Panc1 (cell line): Measurements from ENCODE around the gene GRHL1. TPM values are rescaled to one million over a fixed set of nuclear protein-coding genes. Genes with fewer than 3 reads are reported as not detected.
A peak's percentile ranks its signal among the peaks of the same experiment; 100 is the strongest.
"Not testable (repeated sequence)": the region's sequence is repeated elsewhere in the genome, so short reads cannot be mapped to it uniquely, and the experiment has no call there.

ENCODE experiments used
- ATAC-seq: fragments of 200-7000 bp; cut with Tn5 transposase; 2 replicates; pipeline ENCODE4 v1.9.1; 2020; ENCODE audit warnings: mild to moderate bottlenecking, moderate library complexity
- BruUV-seq: library from RNA; stranded (reverse); fragments of 400-500 nt; replicated peaks from 2 replicates; lab custom pipeline; 2021; lab: Mats Ljungman, UMichigan
- CTCF ChIA-PET: fragments of 300-600 bp; sonication (Branson Sonifier 250); formaldehyde crosslinking; loops from one replicate; lab custom pipeline; 2022; ENCODE audit warnings: antibody characterized with exemption; lab: Charles Lee
- POLR2A ChIA-PET: fragments of 300-600 bp; sonication (Branson Sonifier 250); formaldehyde crosslinking; loops from one replicate; lab custom pipeline; 2022; ENCODE audit warnings: antibody characterized with exemption; lab: Charles Lee
- DNase-seq: peaks from one replicate; pipeline ENCODE4 v3.0.0-alpha.2; 2010; ENCODE audit warnings: low read depth, low spot score
- H3K27ac ChIP-seq: 2 replicates; pipeline ENCODE4 v1.5.1; 2011; ENCODE audit warnings: mild to moderate bottlenecking, low read length, inconsistent platforms
- H3K27me3 ChIP-seq: fragments of 200-500 bp; sonication (Bioruptor generic); 2 replicates; pipeline ENCODE4 v1.6.0; 2014; ENCODE audit warnings: low read length, inconsistent platforms; ENCODE audit not compliant: control insufficient read depth, insufficient read depth
- H3K36me3 ChIP-seq: fragments of 200-500 bp; sonication (Bioruptor generic); 2 replicates; pipeline ENCODE4 v1.5.1; 2014; ENCODE audit warnings: inconsistent platforms, mild to moderate bottlenecking, low read length, moderate library complexity; ENCODE audit not compliant: control insufficient read depth, insufficient read depth
- H3K4me1 ChIP-seq: 2 replicates; pipeline ENCODE4 v1.5.1; 2011; ENCODE audit warnings: inconsistent platforms, mild to moderate bottlenecking, low read length, moderate library complexity; ENCODE audit not compliant: control insufficient read depth, insufficient read depth
- H3K4me3 ChIP-seq, 2 experiments: 2 replicates each; pipeline ENCODE4 v1.5.1; 2011 to 2012; ENCODE audit warnings: low read depth in 2 of 2, low read length in 2 of 2, mild to moderate bottlenecking in 2 of 2, inconsistent platforms in 1 of 2, moderate library complexity in 1 of 2
- H3K9me3 ChIP-seq: fragments of 200-500 bp; sonication (Bioruptor generic); 2 replicates; pipeline ENCODE4 v1.5.1; 2014; ENCODE audit warnings: low read depth, mild to moderate bottlenecking, inconsistent platforms, low read length, moderate library complexity; ENCODE audit not compliant: control insufficient read depth, insufficient read depth
- SIN3A ChIP-seq: IDR thresholded peaks from 2 replicates; pipeline ENCODE4 v1.6.1; 2012; ENCODE audit warnings: low read depth, mild to moderate bottlenecking, low read length, moderate library complexity, borderline replicate concordance; ENCODE audit not compliant: insufficient read depth
- in situ Hi-C: cut with HindIII; loops from 2 replicates; pipeline ENCODE4 v1.10.0; 2016; ENCODE audit warnings: low sequenced_read_pairs, low pct_unique_long_range_greater_than_20kb
- intact Hi-C: fragments of 100-400 bp; cut with micrococcal nuclease; formaldehyde crosslinking; loops from one replicate; pipeline ENCODE4 v1.10.0; 2022; ENCODE audit not compliant: unreplicated experiment
- total RNA-seq: library from RNA; stranded (reverse); gene quantifications from one replicate; pipeline ENCODE4 v1.2.1, GENCODE V29; 2021; ENCODE audit not compliant: unreplicated experiment
- TF ChIP-seq, protein P1 (sequence below), 2 experiments: IDR thresholded peaks; 2 replicates each; pipeline ENCODE4 v1.6.1; 2011 to 2012; ENCODE audit warnings: low read depth in 2 of 2, control low read depth in 1 of 2, low read length in 1 of 2, mild to moderate bottlenecking in 1 of 2, moderate library complexity in 1 of 2; ENCODE audit not compliant: insufficient read depth in 1 of 2

The GRHL1 gene
- total RNA-seq, 1 experiment from 2014 or later = 4.7 TPM

DNA sequence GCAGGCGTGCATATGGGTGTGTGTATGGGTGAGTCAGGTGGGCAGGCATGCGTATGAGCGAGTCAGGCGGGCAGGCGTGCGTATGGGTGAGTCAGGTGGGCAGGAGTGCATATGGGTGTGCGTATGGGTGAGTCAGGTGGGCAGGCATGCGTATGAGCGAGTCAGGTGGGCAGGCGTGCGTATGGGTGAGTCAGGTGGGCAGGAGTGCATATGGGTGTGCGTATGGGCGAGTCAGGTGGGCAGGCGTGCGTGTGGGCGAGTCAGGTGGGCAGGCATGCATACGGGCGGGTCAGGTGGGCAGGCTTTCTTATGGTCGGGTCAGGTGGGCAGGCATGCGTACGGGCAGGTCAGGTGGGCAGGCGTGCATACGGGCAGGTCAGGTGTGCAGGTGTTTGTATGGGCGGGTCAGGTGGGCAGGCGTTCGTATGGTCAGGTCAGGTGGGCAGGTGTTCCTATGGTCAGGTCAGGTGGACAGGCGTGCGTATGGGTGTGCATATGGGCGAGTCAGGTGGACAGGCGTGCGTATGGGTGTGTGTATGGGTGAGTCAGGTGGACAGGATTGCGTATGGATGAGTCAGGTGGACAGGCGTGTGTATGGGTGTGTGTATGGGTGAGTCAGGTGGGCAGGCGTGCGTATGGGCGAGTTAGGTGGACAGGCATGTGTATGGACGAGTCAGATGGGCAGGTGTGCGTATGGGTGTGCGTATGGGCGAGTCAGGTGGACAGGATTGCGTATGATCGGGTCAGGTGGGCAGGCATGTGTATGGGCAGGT lies 63.1 kb downstream of the GRHL1 start:
- no TSS peak for BruUV-seq
- H3K9me3 ChIP-seq = no peaks in the 10 kb centered on the region
- no peak overlapping the region for H3K27ac ChIP-seq
- ATAC-seq (no peak), DNase-seq (no peak)
- no peaks in the 10 kb centered on the region for H3K36me3 ChIP-seq
- H3K4me3 ChIP-seq = no peak overlapping the region
- ChIA-PET POLR2A (no interaction called here), CTCF (no interaction called here)
- intact Hi-C loops = no loop called here
- H3K4me1 ChIP-seq = no peaks in the 10 kb centered on the region
- in situ Hi-C loops = no loop called here
- no peaks in the 10 kb centered on the region for H3K27me3 ChIP-seq
- TF ChIP-seq, protein P1, sequence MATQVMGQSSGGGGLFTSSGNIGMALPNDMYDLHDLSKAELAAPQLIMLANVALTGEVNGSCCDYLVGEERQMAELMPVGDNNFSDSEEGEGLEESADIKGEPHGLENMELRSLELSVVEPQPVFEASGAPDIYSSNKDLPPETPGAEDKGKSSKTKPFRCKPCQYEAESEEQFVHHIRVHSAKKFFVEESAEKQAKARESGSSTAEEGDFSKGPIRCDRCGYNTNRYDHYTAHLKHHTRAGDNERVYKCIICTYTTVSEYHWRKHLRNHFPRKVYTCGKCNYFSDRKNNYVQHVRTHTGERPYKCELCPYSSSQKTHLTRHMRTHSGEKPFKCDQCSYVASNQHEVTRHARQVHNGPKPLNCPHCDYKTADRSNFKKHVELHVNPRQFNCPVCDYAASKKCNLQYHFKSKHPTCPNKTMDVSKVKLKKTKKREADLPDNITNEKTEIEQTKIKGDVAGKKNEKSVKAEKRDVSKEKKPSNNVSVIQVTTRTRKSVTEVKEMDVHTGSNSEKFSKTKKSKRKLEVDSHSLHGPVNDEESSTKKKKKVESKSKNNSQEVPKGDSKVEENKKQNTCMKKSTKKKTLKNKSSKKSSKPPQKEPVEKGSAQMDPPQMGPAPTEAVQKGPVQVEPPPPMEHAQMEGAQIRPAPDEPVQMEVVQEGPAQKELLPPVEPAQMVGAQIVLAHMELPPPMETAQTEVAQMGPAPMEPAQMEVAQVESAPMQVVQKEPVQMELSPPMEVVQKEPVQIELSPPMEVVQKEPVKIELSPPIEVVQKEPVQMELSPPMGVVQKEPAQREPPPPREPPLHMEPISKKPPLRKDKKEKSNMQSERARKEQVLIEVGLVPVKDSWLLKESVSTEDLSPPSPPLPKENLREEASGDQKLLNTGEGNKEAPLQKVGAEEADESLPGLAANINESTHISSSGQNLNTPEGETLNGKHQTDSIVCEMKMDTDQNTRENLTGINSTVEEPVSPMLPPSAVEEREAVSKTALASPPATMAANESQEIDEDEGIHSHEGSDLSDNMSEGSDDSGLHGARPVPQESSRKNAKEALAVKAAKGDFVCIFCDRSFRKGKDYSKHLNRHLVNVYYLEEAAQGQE (IDR thresholded peaks at IDR 0.05; ENCODE audit: insufficient read depth in 1 of 2, low read depth in 2 of 2, low read length in 1 of 2) = no peak

DNA sequence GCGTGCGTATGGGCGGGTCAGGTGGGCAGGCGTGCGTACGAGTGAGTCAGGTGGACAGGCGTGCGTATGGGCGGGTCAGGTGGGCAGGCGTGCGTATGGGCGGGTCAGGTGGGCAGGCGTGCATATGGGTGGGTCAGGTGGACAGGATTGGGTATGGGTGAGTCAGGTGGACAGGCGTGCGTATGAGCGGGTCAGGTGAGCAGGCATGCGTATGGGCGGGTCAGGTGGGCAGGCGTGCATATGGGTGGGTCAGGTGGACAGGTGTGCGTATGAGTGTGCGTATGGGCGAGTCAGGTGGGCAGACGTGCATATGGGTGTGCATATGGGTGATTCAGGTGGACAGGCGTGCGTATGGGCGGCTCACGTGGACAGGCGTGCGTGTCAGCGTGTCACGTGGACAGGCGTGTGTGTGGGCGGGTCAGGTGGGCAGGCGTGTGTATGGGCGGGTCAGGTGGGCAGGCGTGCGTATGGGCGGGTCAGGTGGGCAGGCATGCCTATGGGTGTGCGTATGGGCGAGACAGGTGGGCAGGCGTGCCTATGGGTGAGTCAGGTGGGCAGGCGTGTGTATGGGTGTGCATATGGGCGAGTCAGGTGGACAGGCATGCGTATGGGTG lies 64.0 kb downstream of the GRHL1 start:
- H3K27ac ChIP-seq, DNase-seq, H3K9me3 ChIP-seq, H3K27me3 ChIP-seq, H3K4me3 ChIP-seq, CTCF ChIA-PET, intact Hi-C loops, in situ Hi-C loops, ATAC-seq, POLR2A ChIA-PET, H3K36me3 ChIP-seq, BruUV-seq, H3K4me1 ChIP-seq: not testable (repeated sequence)

DNA sequence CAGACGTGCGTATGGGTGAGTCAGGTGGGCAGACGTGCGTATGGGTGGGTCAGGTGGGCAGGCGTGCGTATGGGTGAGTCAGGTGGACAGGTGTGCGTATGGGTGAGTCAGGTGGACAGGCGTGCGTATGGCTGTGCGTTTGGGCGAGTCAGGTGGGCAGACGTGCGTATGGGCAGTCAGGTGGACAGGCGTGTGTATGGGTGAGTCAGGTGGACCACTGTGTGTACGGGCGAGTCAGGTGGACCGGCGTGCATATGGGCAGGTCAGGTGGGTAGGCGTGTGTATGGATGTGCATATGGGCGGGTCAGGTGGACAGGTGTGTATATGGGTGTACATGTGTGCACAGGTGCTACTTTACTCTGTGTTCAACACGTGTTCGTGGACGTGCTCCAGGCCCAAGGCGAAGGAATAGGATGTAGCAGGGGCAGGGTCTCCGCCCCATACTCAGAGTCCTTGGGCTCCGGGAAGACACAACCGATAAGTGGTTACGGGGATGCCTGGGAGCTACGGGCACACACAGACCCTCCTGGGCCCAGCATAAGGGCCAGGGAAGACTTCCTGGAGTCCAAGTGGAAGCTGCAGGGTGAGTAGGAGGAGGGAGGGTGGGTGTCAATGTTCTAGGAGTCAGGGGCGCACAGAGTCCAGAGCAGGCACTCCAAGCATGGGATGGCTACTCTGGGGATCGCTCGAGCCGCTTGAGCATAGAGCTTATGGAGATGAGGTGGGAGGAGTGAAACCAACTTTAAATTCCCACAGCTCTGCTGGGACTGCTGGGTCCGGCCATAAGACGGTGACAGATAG lies 64.7 kb downstream of the GRHL1 start:
- DNase-seq = no peak
- POLR2A ChIA-PET = no interaction called here
- Histone ChIP-seq H3K4me3 (no peak overlapping the region), H3K4me1 (no peaks in the 10 kb centered on the region), H3K36me3 (no peaks in the 10 kb centered on the region), H3K27me3 (no peaks in the 10 kb centered on the region), H3K9me3 (no peaks in the 10 kb centered on the region), H3K27ac (no peak overlapping the region)
- TF ChIP-seq SIN3A = no peak
- intact Hi-C loops (no loop called here), in situ Hi-C loops (no loop called here)
- BruUV-seq = no TSS peak
- ATAC-seq = peak; percentile 57; the same call in 1 of the 2 replicates
- CTCF ChIA-PET = no interaction called here
